Hematopoietic multipotent progenitor cell (in vitro differentiated cells): ENCODE results near the gene SLC1A2. TPM values are rescaled to one million over a fixed set of nuclear protein-coding genes. Genes with fewer than 3 reads are reported as not detected.

ENCODE experiments used
- DNase-seq, 3 donors: peaks; one replicate each; pipeline ENCODE4 v3.0.0-alpha.2; 2011 to 2015; ENCODE audit warnings: low read depth in 2 of 3, low spot score in 2 of 3
- total RNA-seq: library from RNA; depleted of rRNA; stranded (reverse); fragments of >200 nt; gene quantifications from one replicate; pipeline ENCODE4 v1.2.3, GENCODE V29; 2012

Gene SLC1A2
- total RNA-seq, 1 donor, result under 0.01 TPM

DNA sequence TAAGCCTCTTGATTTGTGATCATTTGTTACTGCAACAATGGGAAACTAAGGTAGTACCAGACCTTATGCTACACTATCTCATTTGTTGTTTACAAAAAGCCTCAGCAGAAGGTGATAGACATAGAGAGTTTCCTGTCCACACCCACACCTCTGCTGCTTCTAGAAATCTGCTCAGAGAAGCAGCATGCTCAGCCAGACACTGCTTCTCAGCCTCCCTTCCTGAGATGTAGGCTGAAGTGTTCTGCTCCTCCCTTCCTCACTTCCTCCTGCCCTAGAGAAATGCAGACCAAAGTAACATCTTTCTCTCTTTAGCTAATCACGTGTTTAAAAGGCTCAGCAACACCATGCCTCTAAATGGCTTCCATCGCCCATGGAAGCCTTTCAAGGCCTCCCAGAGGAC lies 88.4 kb downstream of the SLC1A2 start:
- peak in 1 of 3 donors; percentile 25 for DNase-seq

DNA sequence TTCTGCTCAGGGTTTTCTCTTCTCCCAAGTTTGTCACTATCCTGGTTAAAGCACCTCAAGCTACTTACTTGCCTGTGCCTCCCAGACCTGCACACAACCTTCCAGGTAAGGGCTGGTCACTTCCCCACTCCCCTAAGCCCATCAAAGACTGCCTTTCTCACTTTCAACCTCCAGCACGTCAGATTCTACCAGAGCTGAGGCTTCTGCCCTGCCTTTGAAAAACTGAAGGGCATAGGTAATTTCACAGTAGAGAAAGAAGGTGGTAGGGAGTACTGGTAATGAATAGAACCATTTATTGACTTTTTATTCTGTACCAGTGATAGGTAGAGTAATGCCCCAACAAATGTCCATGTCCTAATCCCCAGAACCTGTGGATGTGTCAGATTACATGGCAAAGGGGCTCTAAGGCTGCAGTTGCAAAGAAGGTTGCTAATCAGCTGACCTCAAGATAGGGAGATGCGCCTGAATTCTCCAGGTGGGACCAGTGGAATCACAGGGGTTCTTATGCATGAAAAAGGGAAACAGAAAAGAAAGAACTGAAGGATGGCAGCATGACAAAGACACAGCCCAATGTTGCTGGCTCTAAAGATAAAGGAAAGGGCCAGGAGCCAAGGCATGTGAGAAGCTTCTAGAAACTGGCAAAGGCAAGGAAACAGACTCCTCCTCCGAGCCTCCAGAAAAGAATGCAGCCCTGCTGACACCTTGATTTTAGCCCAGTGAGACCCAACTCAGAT lies 89.0 kb downstream of the SLC1A2 start:
- DNase-seq, result no peak

DNA sequence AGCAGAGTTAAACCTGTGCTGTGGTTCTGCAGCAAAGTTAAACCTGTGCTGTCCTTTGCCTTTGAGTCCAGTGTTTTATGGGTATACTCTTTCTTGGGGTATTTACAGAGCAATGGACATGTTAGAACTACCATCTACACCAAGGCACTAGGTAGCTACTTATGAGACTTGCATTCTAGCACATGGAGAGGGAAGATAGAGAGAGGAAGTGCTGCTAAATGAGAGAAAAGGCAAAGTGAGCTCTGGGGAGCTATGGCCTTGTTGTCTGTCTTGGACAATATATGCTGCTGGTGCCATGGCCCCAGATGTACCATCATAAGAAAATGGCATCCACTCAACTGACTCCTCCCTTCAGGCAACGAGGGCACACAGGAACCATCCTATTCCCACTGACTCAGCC lies 91.5 kb downstream of the SLC1A2 start:
- no peak for DNase-seq

DNA sequence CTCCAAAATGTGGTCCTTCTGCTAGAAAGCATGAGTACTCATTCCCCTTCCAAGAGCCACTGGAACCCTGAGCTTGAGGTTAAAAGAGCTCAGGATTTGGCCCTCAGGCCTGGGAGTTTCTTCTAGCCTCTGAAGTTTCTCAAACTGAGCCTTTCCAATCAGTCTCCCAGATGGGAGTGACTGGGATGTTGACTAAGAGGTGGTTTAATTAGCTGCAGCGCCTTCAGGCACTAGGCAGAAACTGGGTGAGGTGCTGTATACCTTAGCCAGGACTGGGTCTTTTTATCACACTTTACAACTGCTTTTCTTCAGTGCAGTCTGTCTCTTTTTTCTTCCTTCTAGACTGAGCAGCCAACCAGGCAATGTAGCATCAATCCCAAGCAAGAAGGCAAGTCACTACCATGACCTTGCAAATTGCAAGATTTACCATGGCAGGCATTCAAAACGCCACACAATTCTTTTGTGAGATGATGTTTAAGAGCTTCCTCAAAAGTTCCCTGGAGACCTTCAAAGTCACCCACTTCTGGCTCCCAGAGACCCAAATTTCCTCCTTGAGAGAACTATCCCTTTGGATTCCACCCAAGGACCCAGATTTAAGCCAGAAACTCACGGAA lies 93.0 kb downstream of the SLC1A2 start:
- no peak for DNase-seq

DNA sequence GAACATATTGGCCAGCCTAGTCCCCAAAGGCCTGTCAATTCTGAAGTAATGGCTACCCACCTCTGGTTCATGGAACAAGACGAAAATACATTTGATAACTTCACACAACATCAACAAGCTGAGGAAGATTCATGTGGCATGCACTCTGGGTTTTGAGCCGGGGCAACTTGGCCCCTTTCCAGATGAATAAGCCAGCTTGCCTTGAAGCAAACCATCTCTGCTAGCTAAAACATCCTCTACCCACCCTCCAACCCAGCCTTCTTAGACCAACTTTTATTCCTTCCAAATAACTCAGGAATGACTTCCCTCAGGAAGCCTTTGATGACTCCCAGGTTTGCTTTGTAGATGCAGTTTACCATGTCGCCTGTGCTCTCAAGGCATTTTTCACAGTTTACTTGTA lies 94.4 kb downstream of the SLC1A2 start:
- DNase-seq, result no peak

DNA sequence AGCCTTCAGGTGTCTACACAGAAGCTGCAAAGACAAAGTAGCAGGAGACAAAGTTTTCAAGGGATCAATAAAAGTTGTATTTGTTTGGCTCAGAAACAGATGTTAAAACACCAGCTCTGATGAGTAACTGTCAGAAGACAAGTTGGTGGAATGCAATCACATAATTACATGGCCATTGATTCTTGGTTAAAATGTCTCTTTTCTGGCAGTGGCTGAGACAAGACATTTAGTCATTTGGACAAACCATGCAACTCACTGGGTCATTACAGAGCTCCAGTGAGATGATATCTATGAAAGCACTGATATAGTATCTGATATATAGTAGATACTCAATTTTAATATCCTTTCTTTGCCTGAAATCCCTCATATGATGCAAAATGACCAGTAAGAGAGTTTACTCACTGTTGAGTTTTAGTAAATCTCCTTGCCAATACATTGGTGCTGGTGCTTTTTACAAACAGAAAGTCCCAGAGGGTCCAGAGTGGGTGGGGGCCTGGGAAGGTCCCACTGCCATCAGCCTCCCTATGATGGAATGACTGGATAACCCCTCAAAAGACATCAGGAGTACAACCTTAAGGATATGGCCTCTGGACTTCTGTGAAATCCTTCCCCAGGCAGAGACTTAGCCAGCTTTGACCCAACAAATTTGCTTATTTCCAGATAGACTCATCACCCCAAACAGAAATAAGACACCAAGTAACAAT lies 95.0 kb downstream of the SLC1A2 start:
- DNase-seq, result no peak

DNA sequence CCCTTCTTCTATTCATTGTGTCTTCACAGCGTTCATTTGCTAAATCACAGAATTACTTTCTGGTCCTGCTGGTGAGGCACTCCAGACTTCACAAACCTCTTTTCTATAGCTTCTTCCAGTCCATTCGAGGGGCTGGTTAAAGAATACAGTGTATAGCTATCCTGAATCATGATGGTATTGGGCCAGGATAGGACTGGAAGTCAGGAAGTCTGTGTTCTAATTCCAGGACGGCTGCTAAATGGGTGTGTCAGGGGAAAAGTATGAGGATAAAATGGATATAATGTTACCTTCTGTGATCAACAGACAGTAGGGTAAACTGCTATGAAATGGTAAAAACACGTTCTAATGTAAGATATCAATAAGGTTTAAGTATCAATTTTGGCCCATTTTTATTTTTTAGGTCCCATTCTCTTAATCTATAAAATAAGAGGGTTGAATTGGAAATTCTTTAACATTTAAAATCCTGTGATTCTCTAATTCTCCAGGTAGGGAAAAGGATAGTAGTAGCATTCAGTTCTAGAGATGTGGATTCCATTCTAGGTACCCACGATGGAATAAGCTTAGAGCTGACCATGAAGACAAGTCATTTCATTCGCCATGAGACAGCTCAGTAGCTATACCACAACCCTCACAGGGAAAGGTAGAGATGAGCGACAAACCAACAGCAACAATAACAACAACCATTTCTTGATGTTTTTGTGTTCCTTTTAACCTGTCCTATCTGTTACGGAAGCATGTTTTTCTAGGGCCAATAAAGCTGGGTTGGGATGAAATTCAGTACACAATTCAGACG lies 96.1 kb downstream of the SLC1A2 start:
- DNase-seq, result no peak

DNA sequence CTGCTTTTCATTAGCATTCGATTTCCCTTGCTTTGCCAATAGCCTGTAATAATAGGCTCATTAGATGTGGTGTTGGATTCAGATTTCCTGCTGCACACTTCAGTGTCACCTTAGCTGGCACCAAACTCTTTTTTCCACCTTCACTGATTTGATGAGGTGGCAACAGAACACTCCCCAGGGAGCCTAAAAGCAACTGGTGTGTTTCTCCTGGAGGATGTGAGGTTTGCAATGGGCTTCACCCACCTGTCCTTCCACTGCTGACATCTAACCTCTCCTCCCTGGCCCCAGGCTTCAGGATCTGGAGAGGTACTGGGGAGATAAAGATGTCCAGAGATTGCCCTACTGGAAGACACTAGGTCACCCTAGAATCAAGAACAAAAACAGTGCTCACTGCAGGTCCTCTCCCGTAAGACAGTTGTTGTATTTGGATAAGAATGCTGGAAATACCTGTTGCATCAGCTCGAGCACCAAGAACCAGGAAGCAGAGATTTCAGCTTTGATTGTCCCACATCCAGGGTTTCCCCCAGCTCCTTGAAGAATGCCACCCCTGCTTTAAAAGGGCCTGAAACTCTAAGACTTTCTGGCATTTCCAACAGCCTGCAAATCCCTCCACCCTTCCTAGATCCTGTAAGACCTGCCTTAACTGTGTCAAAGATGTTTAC lies 96.9 kb downstream of the SLC1A2 start:
- no peak for DNase-seq

DNA sequence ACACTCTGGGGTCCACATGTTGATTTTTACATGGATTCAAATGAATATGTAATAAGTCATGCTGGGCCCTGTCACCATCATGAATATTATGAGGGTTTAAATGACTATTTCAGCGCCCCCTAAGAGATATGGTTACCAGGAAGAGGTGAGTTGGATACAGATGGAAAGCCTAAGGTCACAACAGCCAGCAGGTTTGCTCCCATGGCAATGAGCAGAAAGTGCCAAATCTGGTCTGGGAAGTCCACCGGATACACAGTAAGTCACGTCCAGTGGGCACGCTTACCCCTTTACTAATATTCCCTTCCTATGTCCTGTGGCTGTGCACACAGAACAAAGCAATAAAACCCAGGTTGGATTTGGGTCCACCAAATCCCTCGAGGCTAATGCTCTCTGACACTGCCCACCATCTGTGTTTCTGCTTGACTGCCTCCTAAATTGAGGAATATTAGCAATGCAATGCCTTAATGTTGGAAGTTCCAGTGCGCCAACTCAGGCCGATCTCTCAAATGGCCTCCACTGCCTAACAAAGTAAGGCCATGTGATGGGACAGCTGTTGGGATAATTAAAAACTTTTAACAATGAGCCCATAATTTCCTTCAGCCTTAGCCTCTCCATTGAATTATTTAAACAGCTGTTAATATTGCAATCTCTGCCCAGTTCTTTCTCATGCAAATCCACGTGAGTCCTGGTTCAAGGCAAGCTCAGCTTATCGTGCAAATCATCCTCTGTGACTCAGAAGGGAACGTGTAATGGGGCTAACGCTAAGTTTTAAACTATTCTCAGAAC lies 97.6 kb downstream of the SLC1A2 start:
- no peak for DNase-seq

DNA sequence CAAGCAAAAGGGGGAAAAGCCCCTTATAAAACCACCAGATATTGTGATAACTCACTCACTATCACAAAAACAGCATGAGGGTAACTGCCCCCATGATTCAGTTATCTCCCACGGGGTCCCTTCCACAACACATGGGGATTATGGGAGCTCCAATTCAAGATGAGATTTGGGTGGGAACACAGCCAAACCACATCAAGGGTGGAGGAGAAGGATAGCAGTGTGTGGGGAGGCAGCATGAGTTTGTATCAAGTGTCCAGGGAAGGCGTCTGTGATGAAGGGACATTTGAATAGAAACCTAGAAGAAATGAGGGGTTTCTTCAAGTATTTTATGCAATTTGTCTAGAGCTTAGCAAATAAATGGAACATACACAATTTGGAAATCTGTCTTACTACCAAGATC lies 98.2 kb downstream of the SLC1A2 start:
- no peak for DNase-seq

DNA sequence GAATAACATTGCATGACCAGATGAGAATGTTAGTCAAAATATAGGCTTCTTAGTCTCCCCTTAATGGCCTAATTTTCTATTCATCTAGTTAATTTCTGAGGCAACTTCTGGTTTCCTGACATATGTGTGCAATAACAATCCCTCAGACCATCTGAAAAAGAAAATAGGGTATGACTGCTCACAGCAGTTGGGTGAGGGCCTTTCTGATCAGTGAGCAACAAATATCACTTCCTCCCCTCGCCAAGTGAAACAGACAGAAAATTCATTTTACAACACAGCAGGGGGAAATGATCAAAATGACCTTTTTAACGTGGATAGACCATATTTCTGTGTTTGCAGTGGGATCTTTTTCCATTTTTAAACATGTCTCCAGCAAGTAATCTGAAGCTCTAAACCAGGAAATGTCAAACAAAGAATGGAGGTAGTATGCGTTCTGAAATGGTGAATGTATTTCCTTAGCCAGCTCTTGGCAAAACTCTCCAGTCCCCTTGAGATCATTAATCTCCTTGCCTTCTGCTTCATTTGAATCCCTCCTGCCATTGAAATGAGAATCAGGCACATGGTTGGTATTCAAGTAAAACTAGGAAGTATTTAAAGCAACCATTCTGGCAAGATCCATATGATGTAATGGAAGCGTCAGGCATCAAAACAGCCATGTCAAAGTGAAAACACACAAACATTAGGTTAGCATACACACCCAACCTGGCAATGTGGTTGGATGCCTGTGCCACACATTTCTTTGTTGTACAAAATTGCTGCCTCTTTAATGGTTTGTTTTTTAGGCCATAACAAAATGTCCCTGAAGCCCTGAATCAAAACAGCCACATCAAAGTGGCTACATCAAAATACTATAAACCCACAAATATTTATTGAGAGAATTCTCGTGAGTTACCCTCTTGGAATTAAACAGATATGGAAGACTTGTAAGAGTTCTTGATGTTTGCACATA lies 100.1 kb downstream of the SLC1A2 start:
- DNase-seq, result no peak

DNA sequence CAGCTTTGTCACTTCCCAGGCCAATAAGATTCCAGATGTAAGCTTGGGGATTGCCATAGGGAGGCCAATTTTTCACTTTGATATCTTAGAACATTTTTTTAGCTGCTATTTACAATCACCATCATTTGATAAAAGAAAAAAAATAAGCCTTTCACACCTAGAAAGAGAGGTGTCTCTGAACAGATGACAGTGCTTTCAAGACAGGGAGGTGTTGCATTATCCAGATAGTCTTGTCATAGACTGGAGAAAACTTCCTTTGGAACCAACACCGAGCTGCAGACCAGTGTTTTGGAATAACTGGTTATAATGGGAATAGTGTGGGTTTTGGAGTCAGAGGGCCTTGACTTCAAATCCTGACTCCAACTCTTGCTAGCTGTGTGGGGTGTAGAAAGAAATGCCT lies 101.0 kb downstream of the SLC1A2 start:
- no peak for DNase-seq

DNA sequence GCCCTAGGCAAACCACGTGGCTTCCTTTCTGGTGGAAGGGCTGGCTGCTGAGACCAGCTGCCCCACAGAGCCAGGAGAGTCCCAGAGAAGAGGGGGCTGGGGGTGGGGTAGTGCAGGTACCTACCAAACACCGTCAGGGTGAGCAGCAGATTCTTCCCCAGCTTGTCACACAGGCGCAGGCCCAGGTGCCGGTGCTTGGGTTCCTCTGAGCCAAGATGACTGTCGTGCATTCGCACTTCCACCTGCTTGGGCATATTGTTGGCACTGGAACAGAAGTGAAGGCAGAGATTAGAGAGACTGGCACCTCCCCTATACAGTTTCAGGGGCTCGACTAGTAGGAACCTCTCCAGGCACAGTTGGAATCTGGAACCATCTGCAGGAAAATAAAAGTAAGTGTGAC lies 102.1 kb downstream of the SLC1A2 start:
- DNase-seq, result no peak

DNA sequence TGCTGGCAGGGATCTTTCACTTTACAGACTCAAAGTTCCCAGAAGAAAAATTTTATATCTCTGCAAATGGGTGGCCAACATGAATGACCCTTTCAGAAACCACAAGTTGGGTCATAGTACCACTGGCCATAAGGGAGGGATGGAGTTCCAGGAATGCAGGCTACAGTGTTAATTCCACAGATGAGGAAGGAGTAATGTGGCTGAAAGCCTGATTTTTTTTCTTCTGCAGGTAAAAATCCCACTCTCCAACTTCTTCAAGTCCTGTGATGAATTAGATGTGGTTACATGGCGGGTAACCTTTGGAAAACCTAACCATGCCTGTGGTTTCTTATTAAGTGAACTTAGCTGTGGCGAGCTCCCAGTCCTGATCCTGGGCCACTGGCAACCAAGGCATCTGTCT lies 103.2 kb downstream of the SLC1A2 start:
- DNase-seq, result no peak

DNA sequence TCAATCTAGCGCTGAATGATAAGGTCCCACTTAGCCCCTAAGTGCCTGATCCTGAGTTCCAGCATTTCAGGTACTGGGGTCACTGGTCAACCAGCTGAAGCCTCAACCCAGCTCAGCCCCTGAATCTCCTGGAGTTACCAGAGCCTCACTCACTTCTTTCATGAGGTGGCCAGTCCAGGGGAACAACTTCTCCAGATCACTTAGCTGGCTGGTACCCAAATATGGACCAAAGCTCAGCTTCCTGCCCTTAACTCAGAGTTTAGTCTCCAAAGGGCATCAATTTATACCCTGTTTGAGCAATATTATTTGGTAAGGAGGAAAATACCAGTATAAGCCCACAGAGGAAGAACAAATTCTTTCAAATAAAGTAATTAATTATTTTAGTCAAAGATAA lies 105.6 kb downstream of the SLC1A2 start:
- no peak for DNase-seq

DNA sequence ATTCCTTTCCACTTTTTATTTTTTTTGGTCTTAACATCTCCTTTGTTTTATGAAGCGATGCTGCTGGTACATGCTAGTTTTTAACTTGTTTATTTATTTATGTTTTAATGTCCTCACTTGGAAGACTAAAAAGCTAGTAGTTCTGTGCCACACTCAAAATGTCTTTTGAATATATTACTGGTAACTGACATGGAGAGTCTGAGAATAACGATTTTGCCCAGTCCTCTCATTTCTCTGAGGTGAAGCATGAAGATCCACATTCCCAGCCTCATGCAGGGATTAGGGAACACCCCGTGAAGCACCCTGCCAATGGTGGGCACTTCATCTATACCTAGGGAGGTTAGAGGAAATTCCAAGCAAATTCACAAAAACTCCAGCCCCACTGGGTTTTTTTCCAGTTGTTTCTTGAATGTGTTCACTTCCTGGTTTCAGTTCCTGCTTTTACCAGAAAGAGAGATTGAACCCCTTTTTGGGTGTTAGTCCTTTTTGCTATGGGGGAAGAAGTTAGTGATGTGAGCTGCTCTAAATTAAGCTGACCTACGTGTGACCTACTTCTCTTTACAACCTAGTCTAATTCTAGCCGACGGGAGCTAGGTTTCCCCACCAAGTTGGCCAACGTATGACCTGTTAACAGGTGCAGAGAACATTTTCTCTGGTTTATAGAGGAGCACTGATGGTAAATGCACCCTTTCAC lies 106.1 kb downstream of the SLC1A2 start:
- no peak for DNase-seq

DNA sequence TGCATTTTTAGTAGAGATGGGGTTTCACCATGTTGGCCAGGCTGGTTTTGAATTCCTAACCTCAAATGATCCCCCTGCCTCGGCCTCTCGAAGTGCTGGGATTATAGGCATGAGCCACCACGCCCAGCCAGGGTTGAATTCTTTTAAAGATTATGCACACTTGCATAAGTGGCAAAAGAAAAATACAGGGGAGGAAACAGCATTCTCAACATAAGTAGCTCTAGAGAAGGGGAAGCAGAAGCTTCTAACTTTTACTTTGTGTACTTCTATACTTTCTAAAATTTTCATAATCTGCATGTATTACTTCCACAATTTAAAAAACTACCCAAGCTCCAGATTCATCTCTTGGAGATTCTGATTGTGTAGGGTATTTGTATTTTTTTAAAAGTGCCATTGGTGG lies 108.0 kb downstream of the SLC1A2 start:
- DNase-seq, result no peak

DNA sequence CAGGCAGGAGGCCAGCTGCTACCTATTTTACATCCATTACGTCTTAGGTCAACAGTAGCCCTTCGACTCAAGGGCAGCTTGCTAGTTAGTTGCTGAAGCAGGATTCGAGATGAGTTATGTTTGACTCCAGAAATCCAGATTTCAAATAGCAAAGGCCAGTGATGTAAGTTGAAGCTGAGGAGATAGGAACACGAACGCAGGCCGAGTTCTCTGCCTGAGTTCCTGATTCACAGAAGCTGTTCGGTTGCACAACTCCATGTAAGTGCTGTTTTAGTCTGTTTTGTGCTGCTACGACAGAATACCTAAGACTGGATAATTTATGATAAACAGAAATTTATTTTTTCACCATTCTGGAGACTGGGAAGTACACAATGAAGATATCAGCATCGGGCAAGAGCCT lies 111.2 kb downstream of the SLC1A2 start:
- no peak for DNase-seq
